ENCODE data around the gene FAT1.

Gene FAT1

DNA sequence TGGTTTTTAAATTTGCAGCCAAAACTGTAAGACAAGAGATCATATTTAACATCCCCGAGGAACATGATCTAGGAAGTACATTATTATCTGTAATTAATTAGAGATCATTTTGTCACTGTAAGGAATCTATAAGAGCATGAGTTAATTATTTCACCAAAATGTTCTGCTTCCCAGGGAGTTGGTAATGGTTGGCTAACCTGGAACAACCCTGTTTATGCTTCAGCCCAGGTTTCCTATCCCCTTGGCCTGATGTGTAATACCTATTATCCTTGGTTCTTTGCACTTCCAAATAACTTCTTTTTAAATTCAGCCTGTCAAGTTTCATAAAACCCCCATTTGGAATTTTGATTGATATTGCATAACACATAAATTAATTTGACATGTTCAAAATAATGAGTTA is 161.9 kb downstream of the FAT1 start:
- no peak for DNase-seq (ENCODE audit: low read depth)

DNA sequence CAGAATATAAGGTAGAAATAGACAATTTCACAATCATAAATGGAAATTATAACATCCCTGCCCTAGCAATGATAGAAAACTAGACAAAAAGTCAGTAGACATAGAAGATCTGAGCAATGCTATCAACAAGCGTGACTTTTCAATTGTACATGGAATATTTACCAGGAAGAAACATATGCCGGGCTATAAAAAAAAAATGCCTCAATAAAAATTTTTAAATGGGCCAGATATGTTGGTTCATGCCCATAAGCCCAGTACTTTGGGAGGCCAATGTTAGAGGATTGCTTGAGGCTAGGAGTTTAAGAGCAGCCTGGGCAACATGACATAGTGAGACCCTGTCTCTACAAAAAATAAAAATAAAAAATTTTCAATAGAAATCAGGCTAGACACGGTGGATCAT is 163.0 kb downstream of the FAT1 start:
- no peak for DNase-seq (ENCODE audit: low read depth)

DNA sequence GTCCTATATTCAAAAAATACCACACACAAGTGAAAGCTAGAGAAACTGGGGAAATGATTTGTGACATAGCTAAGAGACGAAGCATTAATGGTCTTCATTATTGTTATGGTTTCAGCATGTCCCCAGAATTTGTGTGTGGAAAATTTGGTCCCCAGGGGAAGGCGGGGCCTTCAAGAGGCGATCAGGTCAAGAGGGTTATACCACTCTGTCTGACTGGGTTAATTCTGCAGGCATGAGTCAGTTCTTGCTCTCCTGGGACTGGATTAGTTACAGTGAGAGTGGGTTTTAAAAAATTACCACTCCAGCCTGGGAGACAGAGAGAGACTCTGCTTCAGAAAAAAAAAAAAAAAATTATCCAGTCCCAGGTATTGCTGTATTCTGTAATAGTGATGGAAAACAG is 166.2 kb downstream of the FAT1 start:
- no peak for DNase-seq (ENCODE audit: low read depth)

DNA sequence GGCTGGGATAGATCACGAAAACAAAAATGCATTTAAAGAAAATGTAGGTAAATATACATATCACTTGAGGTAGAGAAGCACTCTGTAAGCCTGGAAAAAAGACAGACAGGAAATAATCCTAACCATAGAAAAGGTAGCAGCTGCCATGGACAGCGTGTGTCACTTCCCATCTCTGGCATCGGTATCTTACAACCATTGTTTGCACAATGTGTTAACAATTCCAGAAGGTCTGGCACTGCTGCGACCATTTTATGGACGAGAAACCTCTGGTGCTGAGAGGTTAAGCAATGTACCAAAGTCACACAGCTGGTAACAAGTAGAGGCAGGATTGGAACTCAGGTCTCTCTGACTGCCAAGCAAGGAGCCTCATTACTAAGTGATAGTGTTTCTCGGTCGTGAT is 166.6 kb downstream of the FAT1 start:
- no peak for DNase-seq (ENCODE audit: low read depth)

DNA sequence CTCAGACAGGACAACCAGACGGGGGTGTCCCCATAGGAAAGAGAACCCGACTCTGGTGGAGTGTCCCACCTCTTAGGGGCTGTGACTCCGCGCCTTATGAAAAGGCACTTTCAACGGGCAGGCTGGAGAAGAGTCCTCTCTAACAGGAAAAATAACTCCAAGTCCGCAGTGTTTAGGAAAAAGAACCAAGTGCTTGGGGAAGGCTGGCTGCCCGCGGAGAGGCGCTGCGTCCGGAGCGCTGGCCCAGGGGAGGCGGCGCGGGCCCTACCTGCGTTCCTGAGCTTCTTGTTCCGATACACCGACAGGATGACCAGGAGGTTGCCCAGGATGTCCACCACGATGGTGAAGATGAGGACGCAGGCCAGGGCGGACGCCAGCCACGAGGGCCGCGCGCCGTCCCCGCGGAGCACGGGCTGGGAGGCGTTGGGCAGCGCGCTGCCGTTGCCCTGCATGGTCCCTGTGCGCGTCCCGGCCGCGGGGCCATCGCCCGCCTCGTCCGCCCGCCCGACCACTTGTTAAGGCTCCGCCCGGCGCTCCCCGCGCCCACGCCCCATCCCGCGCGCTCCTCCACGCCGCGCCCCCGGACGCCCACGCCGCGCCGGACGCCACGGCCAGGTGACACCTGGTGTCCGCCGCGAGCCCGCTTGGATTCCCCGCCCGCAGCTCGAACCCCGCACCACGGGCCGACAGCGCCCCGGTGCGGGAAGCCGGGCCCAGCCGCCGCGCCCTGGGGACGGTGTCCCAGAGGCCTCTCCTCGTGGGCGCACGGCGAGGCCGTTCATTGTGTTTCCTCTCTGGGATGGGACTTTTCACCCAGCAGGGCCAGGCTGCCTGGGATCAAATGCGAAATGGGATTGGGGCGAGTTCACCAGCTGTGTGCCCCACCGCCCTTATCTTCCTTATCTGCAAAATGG is 168.5 kb downstream of the FAT1 start, which contains the start of gene MTNR1A:
TSS of gene MTNR1A (minus strand) at position 654 of the 914 bp plus-strand sequence. CDS start at position 452, 202 bp downstream.
- no peak for DNase-seq (ENCODE audit: low read depth)

DNA sequence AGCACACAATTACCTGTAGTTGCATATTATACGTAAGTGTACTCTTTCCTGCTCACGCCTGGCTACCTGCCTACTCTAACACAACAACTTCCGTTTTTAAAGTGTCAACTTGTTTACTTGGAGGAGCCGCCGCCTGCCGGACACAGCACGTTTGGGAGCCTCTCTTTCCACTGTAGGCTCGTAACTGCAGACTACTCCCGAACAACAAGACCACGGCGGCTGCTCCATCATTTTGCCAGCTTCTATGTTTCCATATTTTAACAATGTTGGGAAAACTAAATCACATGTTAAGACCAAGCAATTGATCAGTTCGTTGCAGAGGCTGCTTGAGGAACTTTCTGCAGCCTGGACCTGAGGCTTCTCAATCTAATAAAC is 169.1 kb downstream of the FAT1 start:
- DNase-seq (ENCODE audit: low read depth), result no peak

DNA sequence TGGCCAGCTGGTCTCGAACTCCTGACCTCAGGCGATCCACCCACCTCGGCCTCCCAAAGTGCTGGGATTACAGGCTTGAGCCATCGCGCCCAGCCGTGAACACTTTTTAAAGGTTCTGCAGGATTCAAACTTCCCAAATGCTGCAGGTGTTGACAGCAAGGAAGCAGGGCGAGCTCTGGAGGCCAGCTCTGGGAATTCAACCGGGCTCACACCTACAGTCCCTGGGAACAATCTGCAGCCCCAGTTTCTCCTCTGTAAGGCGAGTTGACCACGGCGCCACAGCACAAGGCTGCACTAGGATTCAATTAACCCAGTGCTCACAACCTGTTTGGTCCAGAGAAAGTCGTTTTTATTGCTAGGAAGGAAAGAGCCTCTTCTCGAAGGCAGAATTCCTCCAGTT is 169.9 kb downstream of the FAT1 start:
- DNase-seq (ENCODE audit: low read depth), result no peak

DNA sequence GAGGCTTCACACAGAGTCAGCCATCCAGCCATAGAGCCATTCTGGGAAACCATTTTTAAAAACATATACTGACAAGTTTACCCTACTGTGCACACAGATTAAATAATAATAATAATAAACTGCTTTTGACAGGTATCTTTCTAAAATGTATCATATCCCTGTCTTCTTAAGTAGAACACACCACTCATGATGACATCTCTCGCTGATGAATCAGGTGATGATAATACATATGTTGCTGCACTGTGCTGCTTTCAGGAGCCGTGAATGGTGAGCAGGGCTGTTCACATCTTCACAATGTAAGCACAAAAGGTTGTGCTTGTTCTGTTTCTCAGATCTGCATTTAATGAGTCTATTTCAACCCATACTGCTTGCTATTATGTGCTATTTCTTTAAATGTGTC is 171.8 kb downstream of the FAT1 start:
- DNase-seq (ENCODE audit: low read depth), result no peak

DNA sequence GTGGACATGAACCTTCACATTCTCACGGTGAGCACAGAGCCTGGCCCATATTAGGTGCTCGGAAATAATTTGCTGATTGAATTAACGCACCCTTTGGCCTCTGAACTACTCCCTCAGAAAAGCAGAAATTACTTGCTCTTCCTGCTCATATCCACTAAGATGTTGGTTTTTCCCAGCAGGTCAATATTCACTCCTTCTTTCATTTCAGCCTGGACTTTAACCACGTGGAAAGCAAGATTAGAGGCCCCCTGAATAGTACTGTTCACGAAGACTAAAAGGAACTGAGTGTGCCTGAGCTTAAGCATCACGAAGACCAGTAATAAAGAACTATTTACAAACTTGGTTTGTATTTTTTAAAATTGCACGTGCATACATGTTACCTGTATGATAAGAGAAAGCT is 178.2 kb downstream of the FAT1 start:
- DNase-seq (ENCODE audit: low read depth), result no peak

DNA sequence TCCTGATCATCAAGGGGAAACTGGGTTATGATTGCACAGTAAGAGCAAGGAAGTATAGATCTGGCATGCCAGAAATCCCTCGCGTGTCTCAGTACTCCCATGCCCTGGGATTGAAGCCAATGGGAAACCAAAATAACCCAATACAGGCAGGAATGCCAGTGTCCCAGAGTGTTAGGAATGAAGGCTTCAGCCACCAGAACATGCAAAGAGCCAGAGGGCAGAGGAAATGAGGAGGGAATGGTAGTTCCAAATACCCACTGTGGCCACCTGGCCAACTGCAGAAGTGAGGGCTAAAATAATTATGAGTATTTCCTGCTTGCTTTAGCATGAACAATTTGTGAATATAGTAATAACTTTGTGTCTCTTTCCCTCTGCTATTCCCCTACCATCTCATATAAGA is 180.4 kb downstream of the FAT1 start:
- DNase-seq (ENCODE audit: low read depth), result no peak

DNA sequence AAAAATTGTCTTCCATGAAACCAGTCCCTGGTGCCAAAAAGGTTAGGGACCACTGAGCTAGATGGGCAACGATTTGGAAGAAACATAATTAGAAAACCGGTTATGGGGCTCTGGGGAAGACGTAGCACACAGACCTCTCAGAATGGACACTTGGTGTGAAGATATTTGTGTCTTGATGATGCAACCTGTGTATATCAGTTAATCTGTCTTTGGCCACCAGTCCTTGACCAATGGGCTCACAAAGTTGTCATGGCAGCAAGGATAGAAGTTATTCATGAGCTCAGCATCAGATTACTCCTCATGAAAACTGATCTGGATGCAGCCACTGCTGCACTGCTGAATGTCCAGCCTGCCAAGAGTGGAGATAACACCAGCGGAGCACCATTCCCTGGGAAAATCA is 181.9 kb downstream of the FAT1 start:
- no peak for DNase-seq (ENCODE audit: low read depth)

DNA sequence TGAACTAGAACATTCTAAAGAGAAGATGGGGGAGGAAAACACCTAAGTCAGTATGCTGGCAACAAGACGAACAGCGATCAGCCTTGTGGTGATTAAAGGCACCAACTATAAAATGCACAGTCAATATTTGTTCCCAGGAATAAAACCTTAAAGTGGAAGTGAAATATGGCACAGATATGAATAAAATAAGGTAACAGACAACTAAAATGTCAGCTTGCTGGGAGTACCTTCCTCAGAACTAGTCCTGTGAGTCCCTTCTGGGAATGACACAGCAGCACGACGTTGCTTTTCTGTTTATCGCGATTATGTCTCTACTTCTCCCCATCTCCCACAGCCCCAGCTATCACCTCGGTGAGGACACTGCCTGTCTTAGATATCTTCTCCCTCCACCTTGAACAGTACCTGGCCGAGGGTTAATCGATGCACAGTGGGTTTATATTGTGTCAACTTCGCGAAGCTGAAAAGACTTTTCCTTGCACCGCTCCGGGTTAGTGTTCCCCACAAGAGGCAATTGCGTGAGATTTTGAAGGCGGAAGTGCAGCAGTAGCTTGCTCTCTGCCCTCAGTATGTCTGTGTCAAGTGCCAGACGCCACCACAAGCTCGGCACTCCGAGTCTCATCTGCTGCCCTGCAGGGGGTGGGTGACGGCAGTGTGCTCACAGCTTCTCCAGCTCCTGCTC is 185.7 kb downstream of the FAT1 start:
- DNase-seq (ENCODE audit: low read depth), result no peak

All from activated T-cell treated with anti-CD3 and anti-CD28 coated beads for 1 hour (primary cell).